HepG2 (cell line): ENCODE measurements around the gene TBL3. TPM values are rescaled to one million over a fixed set of nuclear protein-coding genes. Genes with fewer than 3 reads are reported as not detected.

ENCODE experiments used
- ARID5B ChIP-seq: IDR thresholded peaks from 2 replicates; pipeline ENCODE4 v1.4.0; 2020; ENCODE audit warnings: mild to moderate bottlenecking, missing genetic modification reagents
- ERF ChIP-seq: IDR thresholded peaks from 2 replicates; pipeline ENCODE4 v1.6.1; 2018; ENCODE audit warnings: missing biosample characterization, missing genetic modification reagents
- HOXA9 ChIP-seq: sonication (generic); formaldehyde crosslinking; IDR thresholded peaks from 2 replicates; pipeline ENCODE4 v1.8.1; 2022; ENCODE audit warnings: missing genetic modification reagents, mild to moderate bottlenecking, moderate library complexity, borderline replicate concordance
- IKZF4 ChIP-seq: sonication (generic); formaldehyde crosslinking; IDR thresholded peaks from 2 replicates; pipeline ENCODE4 v1.5.1; 2020; ENCODE audit warnings: borderline replicate concordance, mild to moderate bottlenecking, low read depth, missing genetic modification reagents; ENCODE audit errors: not compliant biosample characterization
- PHF5A ChIP-seq: IDR thresholded peaks from one replicate; pipeline ENCODE4 v1.6.1; 2018; ENCODE audit warnings: low read depth, missing genetic modification reagents; ENCODE audit not compliant: unreplicated experiment
- SCMH1 ChIP-seq: sonication (generic); formaldehyde crosslinking; IDR thresholded peaks from 2 replicates; pipeline ENCODE4 v1.9.0; 2021; ENCODE audit warnings: missing genetic modification reagents, mild to moderate bottlenecking, borderline replicate concordance
- SMAD1 ChIP-seq: sonication (generic); formaldehyde crosslinking; IDR thresholded peaks from 2 replicates; pipeline ENCODE4 v1.4.0; 2020; ENCODE audit warnings: missing genetic modification reagents, low read depth, mild to moderate bottlenecking, borderline replicate concordance
- SSRP1 ChIP-seq: IDR thresholded peaks from 2 replicates; pipeline ENCODE4 v1.6.1; 2016; ENCODE audit warnings: control low read depth
- ZBTB14 ChIP-seq: sonication (generic); formaldehyde crosslinking; IDR thresholded peaks from 2 replicates; pipeline ENCODE4 v1.4.0; 2020; ENCODE audit warnings: missing genetic modification reagents
- ZHX1 ChIP-seq: sonication (generic); formaldehyde crosslinking; IDR thresholded peaks from 2 replicates; pipeline ENCODE4 v1.8.1; 2022; ENCODE audit warnings: low read depth, mild to moderate bottlenecking, missing genetic modification reagents
- ZNF264 ChIP-seq: sonication (generic); formaldehyde crosslinking; IDR thresholded peaks from 2 replicates; pipeline ENCODE4 v1.4.0; 2020; ENCODE audit warnings: missing genetic modification reagents
- ZNF367 ChIP-seq: sonication (generic); formaldehyde crosslinking; IDR thresholded peaks from 2 replicates; pipeline ENCODE4 v1.4.0; 2020; ENCODE audit warnings: missing genetic modification reagents, borderline replicate concordance
- polyA plus RNA-seq, 8 experiments: library from polyadenylated mRNA; depleted of rRNA in 3 of 8; stranded (reverse) in 7 of 8; unstranded in 1 of 8; fragments of >200 nt; fragmentation: Illumina TruSeq in 4 of 8; extraction: Trizol in 4 of 8; gene quantifications; 2 replicates each; pipeline versions ENCODE4 v1.2.1 to v1.2.3, GENCODE V29; 2011 to 2016; ENCODE audit warnings: low read depth in 4 of 8, missing spikeins in 1 of 8, mixed read lengths in 1 of 8; ENCODE audit not compliant: insufficient read depth in 1 of 8
- total RNA-seq, 5 experiments: library from RNA; depleted of rRNA; stranded (reverse); fragments of >200 nt; fragmentation: Illumina TruSeq; extraction: Trizol; gene quantifications; 2 replicates each; pipeline ENCODE4 v1.2.3, GENCODE V29; 2016; ENCODE audit warnings: low read depth in 1 of 5
- TF ChIP-seq, protein P1 (sequence below): sonication (generic); formaldehyde crosslinking; IDR thresholded peaks from 2 replicates; pipeline ENCODE4 v1.4.0; 2020; ENCODE audit warnings: missing genetic modification reagents
- TF ChIP-seq, protein P2 (sequence below): sonication (generic); formaldehyde crosslinking; conservative IDR thresholded peaks from 2 replicates; pipeline ENCODE4 v1.4.0; 2020; ENCODE audit warnings: mild to moderate bottlenecking, missing genetic modification reagents, moderate library complexity

The TBL3 gene
- total and polyA plus RNA-seq, 2 of the 13 experiments (the other 11 are each of a cell fraction or from before 2014, with no cell fraction given), result 16.8 to 38.0 TPM

DNA sequence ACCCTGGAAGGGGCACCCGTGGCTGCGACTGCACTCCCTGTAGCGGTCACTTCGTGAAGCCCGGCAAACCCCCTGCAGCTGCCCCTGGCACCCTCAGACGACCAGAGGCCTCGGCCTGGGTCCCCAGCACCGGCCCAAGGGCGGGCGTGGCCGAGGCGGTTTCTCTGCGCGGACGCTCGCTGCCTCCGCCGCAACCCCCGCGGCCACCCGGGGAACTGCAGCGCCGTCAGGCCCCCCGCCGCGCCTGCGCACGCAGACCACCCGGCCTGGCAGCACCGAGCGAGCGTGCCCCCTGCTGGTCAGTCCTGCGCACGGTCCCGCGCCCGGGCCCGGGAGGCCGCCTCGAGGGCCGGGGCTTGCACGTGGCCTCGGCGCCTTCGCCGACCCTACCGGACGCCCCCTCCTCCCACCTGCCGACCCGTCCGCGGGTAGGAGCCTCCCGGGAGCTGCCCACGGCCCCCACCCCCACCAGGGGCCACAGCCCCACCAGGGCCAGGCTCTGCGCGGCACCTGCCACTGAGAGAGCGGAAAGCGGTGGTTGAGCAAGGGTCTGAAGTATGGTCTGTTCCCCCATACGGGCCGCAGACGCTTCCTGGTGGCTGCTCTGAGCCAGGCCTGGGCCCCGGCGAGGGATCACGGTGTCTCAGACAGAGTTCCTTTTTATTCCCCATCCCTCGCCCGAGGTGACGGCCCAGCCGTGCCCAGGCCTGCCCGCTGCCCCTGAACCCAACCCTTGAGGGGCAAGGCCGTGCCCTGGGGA, 42.1 kb upstream of the TBL3 start (continued):
- TF ChIP-seq ZHX1 (peak; percentile 70; the same call in 1 of the 2 replicates), ZBTB14 (peak; percentile 62), PHF5A (peak; percentile 27), HOXA9 (CRISPR knock-in tag) (peak; percentile 80; the same call in 1 of the 2 replicates), ARID5B (peak; percentile 7; the same call in 1 of the 2 replicates), ZNF264 (no peak), SCMH1 (CRISPR knock-in tag) (no peak), IKZF4 (CRISPR knock-in tag) (peak; percentile 89), ZNF367 (CRISPR knock-in tag) (peak; percentile 24; the same call in 1 of the 2 replicates), SMAD1 (0 out of 2 replicates have a peak, but pooled peaks have one; percentile 55), ERF (peak; percentile 67; the same call in 1 of the 2 replicates), SSRP1 (CRISPR knock-in tag) (no peak)
- TF ChIP-seq, protein P1, sequence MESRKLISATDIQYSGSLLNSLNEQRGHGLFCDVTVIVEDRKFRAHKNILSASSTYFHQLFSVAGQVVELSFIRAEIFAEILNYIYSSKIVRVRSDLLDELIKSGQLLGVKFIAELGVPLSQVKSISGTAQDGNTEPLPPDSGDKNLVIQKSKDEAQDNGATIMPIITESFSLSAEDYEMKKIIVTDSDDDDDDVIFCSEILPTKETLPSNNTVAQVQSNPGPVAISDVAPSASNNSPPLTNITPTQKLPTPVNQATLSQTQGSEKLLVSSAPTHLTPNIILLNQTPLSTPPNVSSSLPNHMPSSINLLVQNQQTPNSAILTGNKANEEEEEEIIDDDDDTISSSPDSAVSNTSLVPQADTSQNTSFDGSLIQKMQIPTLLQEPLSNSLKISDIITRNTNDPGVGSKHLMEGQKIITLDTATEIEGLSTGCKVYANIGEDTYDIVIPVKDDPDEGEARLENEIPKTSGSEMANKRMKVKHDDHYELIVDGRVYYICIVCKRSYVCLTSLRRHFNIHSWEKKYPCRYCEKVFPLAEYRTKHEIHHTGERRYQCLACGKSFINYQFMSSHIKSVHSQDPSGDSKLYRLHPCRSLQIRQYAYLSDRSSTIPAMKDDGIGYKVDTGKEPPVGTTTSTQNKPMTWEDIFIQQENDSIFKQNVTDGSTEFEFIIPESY (CRISPR knock-in tag), result peak; percentile 75
- TF ChIP-seq, protein P2, sequence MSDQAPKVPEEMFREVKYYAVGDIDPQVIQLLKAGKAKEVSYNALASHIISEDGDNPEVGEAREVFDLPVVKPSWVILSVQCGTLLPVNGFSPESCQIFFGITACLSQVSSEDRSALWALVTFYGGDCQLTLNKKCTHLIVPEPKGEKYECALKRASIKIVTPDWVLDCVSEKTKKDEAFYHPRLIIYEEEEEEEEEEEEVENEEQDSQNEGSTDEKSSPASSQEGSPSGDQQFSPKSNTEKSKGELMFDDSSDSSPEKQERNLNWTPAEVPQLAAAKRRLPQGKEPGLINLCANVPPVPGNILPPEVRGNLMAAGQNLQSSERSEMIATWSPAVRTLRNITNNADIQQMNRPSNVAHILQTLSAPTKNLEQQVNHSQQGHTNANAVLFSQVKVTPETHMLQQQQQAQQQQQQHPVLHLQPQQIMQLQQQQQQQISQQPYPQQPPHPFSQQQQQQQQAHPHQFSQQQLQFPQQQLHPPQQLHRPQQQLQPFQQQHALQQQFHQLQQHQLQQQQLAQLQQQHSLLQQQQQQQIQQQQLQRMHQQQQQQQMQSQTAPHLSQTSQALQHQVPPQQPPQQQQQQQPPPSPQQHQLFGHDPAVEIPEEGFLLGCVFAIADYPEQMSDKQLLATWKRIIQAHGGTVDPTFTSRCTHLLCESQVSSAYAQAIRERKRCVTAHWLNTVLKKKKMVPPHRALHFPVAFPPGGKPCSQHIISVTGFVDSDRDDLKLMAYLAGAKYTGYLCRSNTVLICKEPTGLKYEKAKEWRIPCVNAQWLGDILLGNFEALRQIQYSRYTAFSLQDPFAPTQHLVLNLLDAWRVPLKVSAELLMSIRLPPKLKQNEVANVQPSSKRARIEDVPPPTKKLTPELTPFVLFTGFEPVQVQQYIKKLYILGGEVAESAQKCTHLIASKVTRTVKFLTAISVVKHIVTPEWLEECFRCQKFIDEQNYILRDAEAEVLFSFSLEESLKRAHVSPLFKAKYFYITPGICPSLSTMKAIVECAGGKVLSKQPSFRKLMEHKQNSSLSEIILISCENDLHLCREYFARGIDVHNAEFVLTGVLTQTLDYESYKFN, result peak; percentile 39
